ENCODE results near the gene IMPA2. TPM values are rescaled to one million over a fixed set of nuclear protein-coding genes. Genes with fewer than 3 reads are reported as not detected.

The IMPA2 gene
- total RNA-seq, 1 experiment from 2014 or later, result 37.6 TPM

DNA sequence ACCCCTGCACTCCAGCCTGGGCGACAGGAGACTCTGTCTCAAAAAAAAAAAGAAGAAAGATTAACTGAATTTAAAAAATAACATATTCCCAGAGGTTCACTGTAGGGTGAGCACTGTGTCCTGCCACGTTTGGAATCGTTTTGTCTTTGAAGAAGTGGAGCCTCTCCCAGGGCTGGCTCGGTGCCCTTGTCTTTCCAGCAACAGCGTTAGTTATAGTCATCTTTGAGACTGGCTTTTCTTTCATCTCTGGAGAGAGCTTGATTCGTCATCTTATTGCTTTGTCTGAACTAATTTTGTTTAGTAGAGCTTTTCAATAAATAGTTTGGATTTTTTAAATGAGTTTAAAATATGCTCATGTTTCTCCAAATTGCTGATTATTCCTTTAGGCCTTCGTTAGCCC lies 50.5 kb downstream of the IMPA2 start:
- H3K27me3 ChIP-seq (ENCODE audit: control insufficient read depth, insufficient read depth, low read length), result no peaks in the 10 kb centered on the region
- no peak for DNase-seq (ENCODE audit: low read depth, low spot score)

GRCh38 chr18:12032786-12033642 lies 51.7 kb downstream of the IMPA2 start:
- no peaks in the 10 kb centered on the region for H3K4me1 ChIP-seq (ENCODE audit: control insufficient read depth, insufficient read depth, low read length)
- TF ChIP-seq, protein P1, sequence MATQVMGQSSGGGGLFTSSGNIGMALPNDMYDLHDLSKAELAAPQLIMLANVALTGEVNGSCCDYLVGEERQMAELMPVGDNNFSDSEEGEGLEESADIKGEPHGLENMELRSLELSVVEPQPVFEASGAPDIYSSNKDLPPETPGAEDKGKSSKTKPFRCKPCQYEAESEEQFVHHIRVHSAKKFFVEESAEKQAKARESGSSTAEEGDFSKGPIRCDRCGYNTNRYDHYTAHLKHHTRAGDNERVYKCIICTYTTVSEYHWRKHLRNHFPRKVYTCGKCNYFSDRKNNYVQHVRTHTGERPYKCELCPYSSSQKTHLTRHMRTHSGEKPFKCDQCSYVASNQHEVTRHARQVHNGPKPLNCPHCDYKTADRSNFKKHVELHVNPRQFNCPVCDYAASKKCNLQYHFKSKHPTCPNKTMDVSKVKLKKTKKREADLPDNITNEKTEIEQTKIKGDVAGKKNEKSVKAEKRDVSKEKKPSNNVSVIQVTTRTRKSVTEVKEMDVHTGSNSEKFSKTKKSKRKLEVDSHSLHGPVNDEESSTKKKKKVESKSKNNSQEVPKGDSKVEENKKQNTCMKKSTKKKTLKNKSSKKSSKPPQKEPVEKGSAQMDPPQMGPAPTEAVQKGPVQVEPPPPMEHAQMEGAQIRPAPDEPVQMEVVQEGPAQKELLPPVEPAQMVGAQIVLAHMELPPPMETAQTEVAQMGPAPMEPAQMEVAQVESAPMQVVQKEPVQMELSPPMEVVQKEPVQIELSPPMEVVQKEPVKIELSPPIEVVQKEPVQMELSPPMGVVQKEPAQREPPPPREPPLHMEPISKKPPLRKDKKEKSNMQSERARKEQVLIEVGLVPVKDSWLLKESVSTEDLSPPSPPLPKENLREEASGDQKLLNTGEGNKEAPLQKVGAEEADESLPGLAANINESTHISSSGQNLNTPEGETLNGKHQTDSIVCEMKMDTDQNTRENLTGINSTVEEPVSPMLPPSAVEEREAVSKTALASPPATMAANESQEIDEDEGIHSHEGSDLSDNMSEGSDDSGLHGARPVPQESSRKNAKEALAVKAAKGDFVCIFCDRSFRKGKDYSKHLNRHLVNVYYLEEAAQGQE (IDR thresholded peaks at IDR 0.05; ENCODE audit: insufficient read depth in 1 of 2, low read depth in 2 of 2, low read length in 1 of 2), result no peak
- no peak for TF ChIP-seq TCF7L2 (IDR thresholded peaks at IDR 0.05; ENCODE audit: low read depth, low read length)
- no peak for TF ChIP-seq CTCF (IDR thresholded peaks at IDR 0.05)
- TF ChIP-seq POLR2AphosphoS5 (IDR thresholded peaks at IDR 0.05; ENCODE audit: low read depth, low read length), result no peak
- TF ChIP-seq SIN3A (IDR thresholded peaks at IDR 0.05; ENCODE audit: borderline replicate concordance, insufficient read depth, low read depth, low read length), result no peak
- no peaks in the 10 kb centered on the region for H3K27me3 ChIP-seq (ENCODE audit: control insufficient read depth, insufficient read depth, low read length)
- H3K36me3 ChIP-seq (ENCODE audit: control insufficient read depth, insufficient read depth, low read length), result no peaks in the 10 kb centered on the region
- ATAC-seq, result no peak
- no peak overlapping the region for H3K27ac ChIP-seq (ENCODE audit: low read length)
- ChIA-PET POLR2A (no interaction called here), CTCF (no interaction called here)
- intact Hi-C loops (cut with micrococcal nuclease; ENCODE audit: unreplicated experiment), result loop anchor here (10.0 kb wide), 1 partner anchor 378 kb away; no protein-coding TSS in a partner anchor
- no TSS peak for BruUV-seq (replicated peaks)
- in situ Hi-C loops (cut with HindIII; ENCODE audit: low pct_unique_long_range_greater_than_20kb, low sequenced_read_pairs), result no loop called here
- H3K4me3 ChIP-seq (ENCODE audit: low read depth in 2 of 2, low read length in 2 of 2), result no peak overlapping the region
- DNase-seq (ENCODE audit: low read depth, low spot score), result no peak
- H3K9me3 ChIP-seq (ENCODE audit: control insufficient read depth, insufficient read depth, low read depth, low read length), result no peaks in the 10 kb centered on the region

More for the DNA sequence above, 50.5 kb downstream of the IMPA2 start:
- Histone ChIP-seq H3K4me1 (ENCODE audit: control insufficient read depth, insufficient read depth, low read length) (no peaks in the 10 kb centered on the region), H3K9me3 (ENCODE audit: control insufficient read depth, insufficient read depth, low read depth, low read length) (no peaks in the 10 kb centered on the region), H3K27ac (ENCODE audit: low read length) (no peak overlapping the region), H3K4me3 (ENCODE audit: low read depth in 2 of 2, low read length in 2 of 2) (no peak overlapping the region), H3K36me3 (ENCODE audit: control insufficient read depth, insufficient read depth, low read length) (no peaks in the 10 kb centered on the region)
- CTCF ChIA-PET, result no interaction called here
- in situ Hi-C loops (cut with HindIII; ENCODE audit: low pct_unique_long_range_greater_than_20kb, low sequenced_read_pairs), result no loop called here
- no peak for ATAC-seq
- TF ChIP-seq, protein P1 (IDR thresholded peaks at IDR 0.05; ENCODE audit: insufficient read depth in 1 of 2, low read depth in 2 of 2, low read length in 1 of 2), result no peak
- TF ChIP-seq SIN3A (IDR thresholded peaks at IDR 0.05; ENCODE audit: borderline replicate concordance, insufficient read depth, low read depth, low read length) (no peak), POLR2AphosphoS5 (IDR thresholded peaks at IDR 0.05; ENCODE audit: low read depth, low read length) (no peak), TCF7L2 (IDR thresholded peaks at IDR 0.05; ENCODE audit: low read depth, low read length) (no peak), CTCF (IDR thresholded peaks at IDR 0.05) (no peak)
- no TSS peak for BruUV-seq (replicated peaks)
- intact Hi-C loops (cut with micrococcal nuclease; ENCODE audit: unreplicated experiment), result loop anchor here (10.0 kb wide), 1 partner anchor 377 kb away; no protein-coding TSS in a partner anchor
- POLR2A ChIA-PET, result no interaction called here
